BJ (cell line): Measurements from ENCODE around the gene RPS6KA2. TPM values are rescaled to one million over a fixed set of nuclear protein-coding genes. Genes with fewer than 3 reads are reported as not detected.

Experiments used
- CTCF ChIA-PET: fragments of 350-600 bp; formaldehyde crosslinking; extraction: SDS; loops from one replicate; lab custom pipeline; 2021; ENCODE audit warnings: antibody characterized with exemption, inconsistent platforms; lab: Yijun Ruan, JAX
- POLR2A ChIA-PET: fragments of 300-600 bp; sonication (Branson Sonifier 250); formaldehyde crosslinking; extraction: SDS; loops from one replicate; lab custom pipeline; 2021; ENCODE audit warnings: antibody characterized with exemption; lab: Charles Lee
- DNase-seq: peaks from one replicate; pipeline ENCODE4 v3.0.0-alpha.2; 2011; ENCODE audit warnings: low read depth
- H3K27me3 ChIP-seq: 2 replicates; pipeline ENCODE4 v1.6.0; 2011; ENCODE audit warnings: low read length; ENCODE audit not compliant: control insufficient read depth, insufficient read depth
- H3K36me3 ChIP-seq: 2 replicates; pipeline ENCODE4 v1.5.1; 2011; ENCODE audit warnings: low read length; ENCODE audit not compliant: control insufficient read depth, insufficient read depth
- H3K4me3 ChIP-seq: 2 replicates; pipeline ENCODE4 v1.5.1; 2011; ENCODE audit warnings: low read depth, mild to moderate bottlenecking, control low read depth, low read length
- CTCF ChIP-seq: IDR thresholded peaks from 2 replicates; pipeline ENCODE4 v1.5.1; 2011; ENCODE audit warnings: low read depth, mild to moderate bottlenecking, control low read depth, inconsistent platforms, low read length, moderate library complexity; ENCODE audit not compliant: insufficient read depth
- polyA plus RNA-seq: library from polyadenylated mRNA; depleted of rRNA; stranded (reverse); fragments of >200 nt; gene quantifications from 2 replicates; pipeline ENCODE4 v1.2.3, GENCODE V29; 2011

RPS6KA2 gene
- polyA plus RNA-seq, 1 experiment: 80.8 TPM

GRCh38 chr6:166509193-166509592 lies 117.9 kb downstream of the RPS6KA2 start:
- TF ChIP-seq CTCF: no peak
- CTCF ChIA-PET: no interaction called here
- no peak for DNase-seq
- Histone ChIP-seq H3K4me3 (no peak overlapping the region), H3K36me3 (peaks cover 5% of the 10 kb centered on the region; the same call in 1 of the 2 replicates), H3K27me3 (no peaks in the 10 kb centered on the region)
- POLR2A ChIA-PET: no interaction called here

- ChIA-PET CTCF (no interaction called here), POLR2A (no interaction called here)
- Histone ChIP-seq H3K27me3 (no peaks in the 10 kb centered on the region), H3K36me3 (peaks cover 8% of the 10 kb centered on the region), H3K4me3 (no peak overlapping the region)
- no peak for TF ChIP-seq CTCF
- DNase-seq: no peak
Measured at GRCh38 chr6:166508726-166509125, 118.3 kb downstream of the RPS6KA2 start.

- TF ChIP-seq CTCF: no peak
- ChIA-PET POLR2A (no interaction called here), CTCF (no interaction called here)
- H3K4me3 ChIP-seq: no peak overlapping the region
- H3K36me3 ChIP-seq: peaks cover 10% of the 10 kb centered on the region
- DNase-seq: no peak
- H3K27me3 ChIP-seq: no peaks in the 10 kb centered on the region
Measured at GRCh38 chr6:166507809-166508564, 119.1 kb downstream of the RPS6KA2 start.

GRCh38 chr6:166507380-166507779 lies 119.7 kb downstream of the RPS6KA2 start:
- Histone ChIP-seq H3K4me3 (no peak overlapping the region), H3K36me3 (peaks cover 10% of the 10 kb centered on the region), H3K27me3 (no peaks in the 10 kb centered on the region)
- CTCF ChIA-PET: no interaction called here
- POLR2A ChIA-PET: no interaction called here
- DNase-seq: no peak
- TF ChIP-seq CTCF: no peak

GRCh38 chr6:166505133-166505905 lies 121.7 kb downstream of the RPS6KA2 start:
- ChIA-PET CTCF (no interaction called here), POLR2A (no interaction called here)
- H3K36me3 ChIP-seq: peaks cover 16% of the 10 kb centered on the region

More at GRCh38 chr6:166505133-166505905, 121.7 kb downstream of the RPS6KA2 start:
- DNase-seq: no peak
- Histone ChIP-seq H3K27me3 (no peaks in the 10 kb centered on the region), H3K4me3 (no peak overlapping the region)
- no peak for TF ChIP-seq CTCF
